OCI-LY3 (cell line): ENCODE measurements around the gene GFOD1.

ENCODE experiments used
- H2AFZ ChIP-seq: fragments of 200-600, 300-600 bp; shearing (Covaris generic); 2 replicates; pipeline ENCODE4 v1.6.0; 2014; ENCODE audit warnings: antibody characterized with exemption, low read depth, low read length
- H3K27ac ChIP-seq: fragments of 200-600, 300-600 bp; sonication (generic); 2 replicates; pipeline ENCODE4 v1.5.1; 2014; ENCODE audit warnings: mild to moderate bottlenecking, low read length, moderate library complexity, mixed read lengths
- H3K27me3 ChIP-seq: fragments of 200-600, 300-600 bp; sonication (generic); 2 replicates; pipeline ENCODE4 v1.6.1; 2014; ENCODE audit warnings: low read depth, low read length, mixed read lengths
- H3K36me3 ChIP-seq: fragments of 200-600, 300-600 bp; sonication (generic); replicated peaks from 2 replicates; pipeline ENCODE3; 2014; ENCODE audit warnings: low read depth, low read length, mixed read lengths
- H3K4me1 ChIP-seq: fragments of 300-600, 200-600 bp; sonication (generic); 2 replicates; pipeline ENCODE4 v1.6.1; 2014; ENCODE audit warnings: low read length, mixed read lengths
- H3K4me2 ChIP-seq: fragments of 200-600, 300-600 bp; sonication (generic); 2 replicates; pipeline ENCODE4 v1.6.1; 2014; ENCODE audit warnings: low read length, mixed read lengths
- H3K4me3 ChIP-seq: fragments of 300-600, 200-600 bp; sonication (generic); 2 replicates; pipeline ENCODE4 v1.5.1; 2014; ENCODE audit warnings: antibody characterized with exemption, mild to moderate bottlenecking, low read length, moderate library complexity
- H3K79me2 ChIP-seq: fragments of 300-600, 200-600 bp; shearing (Covaris generic); 2 replicates; pipeline ENCODE4 v1.6.1; 2014; ENCODE audit warnings: mild to moderate bottlenecking, low read length, mixed read lengths
- H3K9ac ChIP-seq: fragments of 300-600, 200-600 bp; shearing (Covaris generic); 2 replicates; pipeline ENCODE4 v1.6.0; 2014; ENCODE audit warnings: mild to moderate bottlenecking, low read length, moderate library complexity
- H3K9me3 ChIP-seq: fragments of 200-600, 300-600 bp; shearing (Covaris generic); 2 replicates; pipeline ENCODE4 v1.6.1; 2014; ENCODE audit warnings: low read length, mixed read lengths; ENCODE audit not compliant: insufficient read depth
- H4K20me1 ChIP-seq: fragments of 200-600, 300-600 bp; sonication (generic); 2 replicates; pipeline ENCODE4 v1.6.1; 2016; ENCODE audit warnings: low read length, mixed read lengths; ENCODE audit not compliant: insufficient read depth
- CTCF ChIP-seq: fragments of 200-600, 300-600 bp; sonication (generic); IDR thresholded peaks from 2 replicates; pipeline ENCODE4 v1.5.1; 2014; ENCODE audit warnings: antibody characterized with exemption, low read length, low read depth
- EZH2phosphoT487 ChIP-seq: fragments of 200-600 bp; shearing (Covaris generic); IDR thresholded peaks from 2 replicates; pipeline ENCODE4 v1.6.1; 2018; ENCODE audit warnings: antibody characterized with exemption, mixed run types, low read depth

GFOD1 gene

GRCh38 chr6:13526727-13527670 is 39.6 kb upstream of the GFOD1 start:
- Histone ChIP-seq H3K9me3 (no peaks in the 10 kb centered on the region), H3K4me3 (no peak overlapping the region), H3K79me2 (no peaks in the 10 kb centered on the region), H3K27me3 (no peaks in the 10 kb centered on the region; the same call in 1 of the 2 replicates), H3K36me3 (no peaks in the 10 kb centered on the region), H3K27ac (no peak overlapping the region), H3K4me2 (no peak overlapping the region), H2AFZ (no peak overlapping the region), H3K9ac (no peak overlapping the region), H4K20me1 (no peaks in the 10 kb centered on the region), H3K4me1 (no peaks in the 10 kb centered on the region)
- no peak for TF ChIP-seq EZH2phosphoT487
- TF ChIP-seq CTCF: no peak

GRCh38 chr6:13526357-13526726 is 38.9 kb upstream of the GFOD1 start:
- TF ChIP-seq CTCF (no peak), EZH2phosphoT487 (no peak)

DNA sequence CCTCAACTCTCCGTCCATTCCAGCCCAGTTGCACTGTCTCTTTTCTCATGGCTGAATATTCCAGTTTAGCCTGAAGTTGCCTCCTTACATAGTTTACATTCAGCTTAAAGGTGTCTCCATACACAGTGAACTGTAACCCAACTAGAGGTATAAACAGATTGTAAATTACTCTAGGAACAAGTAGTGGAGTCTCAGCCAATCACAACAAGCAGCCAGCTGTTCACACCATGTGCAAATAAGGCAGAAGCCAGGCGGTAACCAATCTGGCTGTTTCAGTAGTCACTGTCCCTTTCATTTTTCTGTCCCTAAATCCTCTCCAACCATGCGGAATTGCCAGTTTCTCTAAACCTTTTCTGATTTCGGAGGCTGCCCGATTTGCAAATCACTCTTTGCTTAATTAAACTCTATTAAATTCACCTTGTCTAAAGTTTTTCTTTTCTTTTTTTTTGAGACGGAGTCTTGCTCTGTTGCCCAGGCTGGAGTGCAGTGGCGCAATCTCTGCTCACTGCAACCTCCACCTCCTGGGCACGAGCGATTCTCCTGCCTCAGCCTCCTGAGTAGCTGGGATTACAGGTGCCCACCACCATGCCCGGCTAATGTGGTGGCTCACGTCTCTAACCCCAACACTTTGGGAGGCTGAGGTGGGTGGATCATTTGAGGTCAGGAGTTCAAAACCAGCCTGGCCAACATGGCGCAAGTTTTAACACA is 37.6 kb upstream of the GFOD1 start:
- H3K9me3 ChIP-seq: no peaks in the 10 kb centered on the region
- no peak overlapping the region for H2AFZ ChIP-seq
- TF ChIP-seq EZH2phosphoT487: no peak
- TF ChIP-seq CTCF: no peak
- H3K9ac ChIP-seq: no peak overlapping the region
- H3K4me3 ChIP-seq: no peak overlapping the region
- H4K20me1 ChIP-seq: no peaks in the 10 kb centered on the region
- H3K27ac ChIP-seq: no peak overlapping the region
- H3K79me2 ChIP-seq: no peaks in the 10 kb centered on the region
- no peaks in the 10 kb centered on the region for H3K4me1 ChIP-seq
- H3K36me3 ChIP-seq: no peaks in the 10 kb centered on the region
- H3K27me3 ChIP-seq: no peaks in the 10 kb centered on the region
- no peak overlapping the region for H3K4me2 ChIP-seq

More at GRCh38 chr6:13526357-13526726, 38.9 kb upstream of the GFOD1 start:
- Histone ChIP-seq H3K9ac (no peak overlapping the region), H3K36me3 (no peaks in the 10 kb centered on the region), H3K4me1 (no peaks in the 10 kb centered on the region), H2AFZ (no peak overlapping the region), H3K4me2 (no peak overlapping the region), H3K27me3 (no peaks in the 10 kb centered on the region), H3K27ac (no peak overlapping the region), H3K4me3 (no peak overlapping the region), H3K79me2 (no peaks in the 10 kb centered on the region), H4K20me1 (no peaks in the 10 kb centered on the region), H3K9me3 (no peaks in the 10 kb centered on the region)
